Vagina (tissue), 2 donors: ENCODE measurements around the gene GTF2A1.

Source experiments
- CTCF ChIP-seq, 3 experiments: fragments of 450-650 bp in 2 of 3; fragments of 200-600 bp in 1 of 3; sonication (generic) in 1 of 3; IDR thresholded peaks; one replicate each; pipeline ENCODE4 v1.5.1; 2017 to 2019; ENCODE audit warnings: antibody characterized with exemption in 3 of 3, mild to moderate bottlenecking in 2 of 3, moderate library complexity in 2 of 3
- POLR2A ChIP-seq, 2 donors: fragments of 450-650 bp; IDR thresholded peaks; one replicate each; pipeline ENCODE4 v1.6.1; 2017; ENCODE audit warnings: antibody characterized with exemption in 2 of 2, mild to moderate bottlenecking in 2 of 2, moderate library complexity in 2 of 2
- POLR2AphosphoS5 ChIP-seq, 2 donors: sonication (generic); formaldehyde crosslinking; IDR thresholded peaks; one replicate each; pipeline ENCODE4 v1.9.0; 2017; ENCODE audit warnings: antibody characterized with exemption in 2 of 2, mild to moderate bottlenecking in 2 of 2, low read depth in 1 of 2; ENCODE audit not compliant: insufficient read depth in 1 of 2

DNA sequence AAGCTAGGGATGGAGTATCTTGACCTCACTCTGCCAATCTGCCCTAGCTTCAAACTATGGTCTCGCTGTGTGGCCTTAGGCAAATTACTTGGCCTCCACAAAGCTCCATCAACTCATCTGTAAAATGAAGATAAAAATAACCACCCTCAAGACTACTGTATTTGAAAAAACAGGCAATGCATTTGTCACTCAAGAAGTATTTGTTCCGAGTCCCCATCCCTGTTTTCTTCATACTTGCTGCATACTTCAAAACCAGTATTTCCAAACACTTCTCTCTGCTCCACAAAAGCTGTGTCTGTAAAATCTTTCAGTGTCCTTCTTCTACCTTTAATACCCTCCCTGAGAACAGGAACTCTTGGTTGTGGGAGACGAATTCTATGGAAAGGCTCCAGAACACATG lies 47.9 kb downstream of the GTF2A1 start:
- TF ChIP-seq CTCF (IDR thresholded peaks at IDR 0.05): no peak
- TF ChIP-seq POLR2A (IDR thresholded peaks at IDR 0.05): no peak
- no peak for TF ChIP-seq POLR2AphosphoS5 (IDR thresholded peaks at IDR 0.05; ENCODE audit: insufficient read depth in 1 of 2, low read depth in 1 of 2)
